ENCODE data around the gene SYCP2L. TPM values are rescaled to one million over a fixed set of nuclear protein-coding genes. Genes with fewer than 3 reads are reported as not detected.
"Not testable (repeated sequence)": the region's sequence is repeated elsewhere in the genome, so short reads cannot be mapped to it uniquely, and the experiment has no call there.

Gene SYCP2L
- total and polyA plus RNA-seq, 8 donors = 1.1 to 2.3 (median 1.4) TPM

- ATAC-seq = no peak
Observed at GRCh38 chr6:10884245-10884972, 2.4 kb upstream of the SYCP2L start.

GRCh38 chr6:10886365-10886690 lies 524 bp upstream of the SYCP2L start:
- intact Hi-C loops (cut with DNase I); DNase-seq; H3K27ac ChIP-seq; H3K4me1 ChIP-seq; H3K9me3 ChIP-seq; ATAC-seq; FAIRE-seq; H3K36me3 ChIP-seq: not testable (repeated sequence)
- Histone ChIP-seq H3K4me3 (peak overlapping the region; percentile 18 to 46 (median 28)), H3K27me3 (peaks cover 4 to 42% (median 12%) of the 10 kb centered on the region in 4 donors)
- 24 to 26% methylated on average over 11 of the region's 11 CpGs for WGBS, 2 donors

More at GRCh38 chr6:10884245-10884972, 2.4 kb upstream of the SYCP2L start:
- intact Hi-C loops (cut with DNase I) = no loop called here
- no peak for TF ChIP-seq CTCF (IDR thresholded peaks at IDR 0.05)
- Histone ChIP-seq H3K27me3 (peaks cover 4 to 42% (median 12%) of the 10 kb centered on the region in 4 donors), H3K4me1 (peaks cover 0 to 4% (median 0%) of the 10 kb centered on the region in 3 donors), H3K27ac (no peak overlapping the region), H3K36me3 (no peaks in the 10 kb centered on the region), H3K9me3 (no peaks in the 10 kb centered on the region), H3K4me3 (no peak overlapping the region)
- FAIRE-seq = no peak
- no peak for DNase-seq
- 23 to 24% methylated on average over 24 of the region's 24 CpGs for WGBS, 2 donors

- WGBS, 2 donors = 91 to 100% methylated on average over 1 of the region's 1 CpG
- H3K27me3 ChIP-seq = peaks cover 0 to 18% (median 7%) of the 10 kb centered on the region in 4 donors
- H3K4me3 ChIP-seq = no peak overlapping the region
- H3K36me3 ChIP-seq = no peaks in the 10 kb centered on the region
- no peak for DNase-seq
- ATAC-seq = no peak
- H3K9me3 ChIP-seq = no peaks in the 10 kb centered on the region
- H3K4me1 ChIP-seq = peaks cover 0 to 4% (median 0%) of the 10 kb centered on the region in 3 donors
- no peak for TF ChIP-seq CTCF (IDR thresholded peaks at IDR 0.05)
- no peak for FAIRE-seq
- intact Hi-C loops (cut with DNase I) = no loop called here
- no peak overlapping the region for H3K27ac ChIP-seq
Observed at GRCh38 chr6:10890151-10890550, 3.3 kb downstream of the SYCP2L start.

GRCh38 chr6:10891960-10892359 lies 5.1 kb downstream of the SYCP2L start:
- DNase-seq = no peak
- no peak for ATAC-seq
- intact Hi-C loops (cut with DNase I) = no loop called here
- TF ChIP-seq CTCF (IDR thresholded peaks at IDR 0.05) = no peak
- Histone ChIP-seq H3K36me3 (no peaks in the 10 kb centered on the region), H3K27ac (no peak overlapping the region), H3K9me3 (no peaks in the 10 kb centered on the region), H3K27me3 (no peaks in the 10 kb centered on the region), H3K4me3 (no peak overlapping the region), H3K4me1 (no peaks in the 10 kb centered on the region)
- 87 to 93% methylated on average over 5 of the region's 5 CpGs for WGBS, 2 donors
- FAIRE-seq = no peak

- FAIRE-seq = no peak
- no peak for DNase-seq
- H3K9me3 ChIP-seq = no peaks in the 10 kb centered on the region
- intact Hi-C loops (cut with DNase I) = no loop called here
- H3K36me3 ChIP-seq = no peaks in the 10 kb centered on the region
- ATAC-seq = no peak
- no peak overlapping the region for H3K4me3 ChIP-seq
- no peaks in the 10 kb centered on the region for H3K27me3 ChIP-seq
- no peaks in the 10 kb centered on the region for H3K4me1 ChIP-seq
- TF ChIP-seq CTCF (IDR thresholded peaks at IDR 0.05) = no peak
- H3K27ac ChIP-seq = no peak overlapping the region
- 70 to 73% methylated on average over 6 of the region's 6 CpGs for WGBS, 2 donors
Observed at GRCh38 chr6:10894958-10895357, 8.1 kb downstream of the SYCP2L start.

Measured in pancreas (tissue), 10 donors.